Inflammatory macrophage (primary cell): ENCODE measurements around the gene RBMS1.

Experiments used
- DNase-seq, 2 donors: peaks; one replicate each; pipeline ENCODE4 v3.0.0-alpha.2; 2020 to 2022

Gene RBMS1

GRCh38 chr2:160294889-160295288 is 198.7 kb downstream of the RBMS1 start:
- DNase-seq: no peak

GRCh38 chr2:160294339-160294803 is 199.2 kb downstream of the RBMS1 start:
- peak; percentile 69 to 79 for DNase-seq

- no peak for DNase-seq
These were observed 200.1 kb downstream of the RBMS1 start for GRCh38 chr2:160293391-160294091.

GRCh38 chr2:160292225-160292624 is 201.4 kb downstream of the RBMS1 start:
- peak in 1 of 2 donors; percentile 12 for DNase-seq

- no peak for DNase-seq
These were observed 202.2 kb downstream of the RBMS1 start for GRCh38 chr2:160291382-160291781.

GRCh38 chr2:160290598-160290997 is 203.0 kb downstream of the RBMS1 start:
- peak; percentile 30 to 42 for DNase-seq

- DNase-seq: peak; percentile 33 to 54
These were observed 203.8 kb downstream of the RBMS1 start for GRCh38 chr2:160289831-160290230.

- peak; percentile 39 to 71 for DNase-seq
These were observed 204.5 kb downstream of the RBMS1 start for GRCh38 chr2:160289126-160289525.

- no peak for DNase-seq
These were observed 205.3 kb downstream of the RBMS1 start for GRCh38 chr2:160288324-160288723.

- no peak for DNase-seq
These were observed 206.1 kb downstream of the RBMS1 start for GRCh38 chr2:160287476-160287875.

GRCh38 chr2:160286551-160286950 is 207.1 kb downstream of the RBMS1 start:
- no peak for DNase-seq

GRCh38 chr2:160283675-160284074 is 209.9 kb downstream of the RBMS1 start:
- DNase-seq: peak in 1 of 2 donors; percentile 29

GRCh38 chr2:160282063-160282580 is 211.5 kb downstream of the RBMS1 start:
- DNase-seq: peak; percentile 43 to 55

GRCh38 chr2:160281213-160281612 is 212.4 kb downstream of the RBMS1 start:
- DNase-seq: no peak

- no peak for DNase-seq
These were observed 213.7 kb downstream of the RBMS1 start for GRCh38 chr2:160279813-160280465.

GRCh38 chr2:160278879-160279177 is 214.8 kb downstream of the RBMS1 start:
- DNase-seq: peak; percentile 22 to 26

- DNase-seq: peak in 1 of 2 donors; percentile 13
These were observed 215.3 kb downstream of the RBMS1 start for GRCh38 chr2:160278101-160278878.

- DNase-seq: no peak
These were observed 216.5 kb downstream of the RBMS1 start for GRCh38 chr2:160277151-160277550.

GRCh38 chr2:160275656-160276055 is 218.0 kb downstream of the RBMS1 start:
- DNase-seq: no peak

- DNase-seq: no peak
These were observed 222.2 kb downstream of the RBMS1 start for GRCh38 chr2:160271171-160272086.

- no peak for DNase-seq
These were observed 223.0 kb downstream of the RBMS1 start for GRCh38 chr2:160270571-160271113.
